GM23338 (cell line): ENCODE data around the gene PIGU.

Source experiments
- CREB1 ChIP-seq: fragments of 250-450 bp; sonication (Bioruptor Pico); IDR thresholded peaks from 2 replicates; pipeline ENCODE4 v1.5.0; 2020; ENCODE audit warnings: low read depth, mild to moderate bottlenecking, moderate library complexity
- CTCF ChIP-seq, 2 experiments: fragments of 200-600 bp in 1 of 2; sonication (generic) in 1 of 2; conservative IDR thresholded peaks; 2 replicates each; pipeline versions ENCODE4 v1.5.1 to v1.6.1; 2016 to 2017; ENCODE audit warnings: antibody characterized with exemption in 2 of 2, low read depth in 2 of 2, mild to moderate bottlenecking in 2 of 2, moderate library complexity in 1 of 2
- EZH2 ChIP-seq: fragments of 200-600 bp; sonication (generic); IDR thresholded peaks from one replicate; pipeline ENCODE4 v1.8.0; 2017; ENCODE audit warnings: antibody characterized with exemption, mild to moderate bottlenecking, low read depth; ENCODE audit not compliant: unreplicated experiment
- EZH2phosphoT487 ChIP-seq: fragments of 200-600 bp; sonication (generic); IDR thresholded peaks from one replicate; pipeline ENCODE4 v1.8.1; 2018; ENCODE audit warnings: antibody characterized with exemption; ENCODE audit not compliant: unreplicated experiment
- NANOG ChIP-seq: IDR thresholded peaks from 2 replicates; pipeline ENCODE4 v1.6.1; 2016; ENCODE audit warnings: antibody characterized with exemption, borderline replicate concordance
- POLR2AphosphoS5 ChIP-seq: IDR thresholded peaks from 2 replicates; pipeline ENCODE4 v1.6.1; 2016; ENCODE audit warnings: antibody characterized with exemption, low read depth
- REST ChIP-seq: IDR thresholded peaks from one replicate; pipeline ENCODE4 v1.6.1; 2018; ENCODE audit warnings: antibody characterized with exemption; ENCODE audit not compliant: unreplicated experiment
- STAT1 ChIP-seq: IDR thresholded peaks from one replicate; pipeline ENCODE4 v1.6.1; 2016; ENCODE audit warnings: antibody characterized with exemption; ENCODE audit not compliant: unreplicated experiment
- ZNF114 ChIP-seq: fragments of 250-450 bp; sonication (Bioruptor Pico); IDR thresholded peaks from 2 replicates; pipeline ENCODE4 v1.5.0; 2020; ENCODE audit warnings: mild to moderate bottlenecking, moderate library complexity
- TF ChIP-seq, protein P1 (sequence below): IDR thresholded peaks from 2 replicates; pipeline ENCODE4 v1.6.1; 2016; ENCODE audit warnings: antibody characterized with exemption

GRCh38 chr20:34537651-34538050 lies 139.2 kb downstream of the PIGU start:
- TF ChIP-seq CTCF (conservative IDR thresholded peaks at IDR 0.05; ENCODE audit: low read depth in 2 of 2) = no peak
- TF ChIP-seq NANOG = no peak
- TF ChIP-seq STAT1 = no peak
- TF ChIP-seq EZH2 = no peak
- TF ChIP-seq, protein P1, sequence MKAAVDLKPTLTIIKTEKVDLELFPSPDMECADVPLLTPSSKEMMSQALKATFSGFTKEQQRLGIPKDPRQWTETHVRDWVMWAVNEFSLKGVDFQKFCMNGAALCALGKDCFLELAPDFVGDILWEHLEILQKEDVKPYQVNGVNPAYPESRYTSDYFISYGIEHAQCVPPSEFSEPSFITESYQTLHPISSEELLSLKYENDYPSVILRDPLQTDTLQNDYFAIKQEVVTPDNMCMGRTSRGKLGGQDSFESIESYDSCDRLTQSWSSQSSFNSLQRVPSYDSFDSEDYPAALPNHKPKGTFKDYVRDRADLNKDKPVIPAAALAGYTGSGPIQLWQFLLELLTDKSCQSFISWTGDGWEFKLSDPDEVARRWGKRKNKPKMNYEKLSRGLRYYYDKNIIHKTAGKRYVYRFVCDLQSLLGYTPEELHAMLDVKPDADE = no peak
- no peak for TF ChIP-seq EZH2phosphoT487
- TF ChIP-seq ZNF114 = no peak
- no peak for TF ChIP-seq POLR2AphosphoS5
- TF ChIP-seq CREB1 = no peak
- no peak for TF ChIP-seq REST
